GM12801 (cell line): ENCODE measurements around the gene BEND7.

Source experiments
- TF ChIP-seq, protein P1 (sequence below): IDR thresholded peaks from one replicate; pipeline ENCODE4 v1.5.1; 2011; ENCODE audit warnings: control low read depth; ENCODE audit not compliant: insufficient read length; ENCODE audit errors: extremely low read depth

The BEND7 gene

DNA sequence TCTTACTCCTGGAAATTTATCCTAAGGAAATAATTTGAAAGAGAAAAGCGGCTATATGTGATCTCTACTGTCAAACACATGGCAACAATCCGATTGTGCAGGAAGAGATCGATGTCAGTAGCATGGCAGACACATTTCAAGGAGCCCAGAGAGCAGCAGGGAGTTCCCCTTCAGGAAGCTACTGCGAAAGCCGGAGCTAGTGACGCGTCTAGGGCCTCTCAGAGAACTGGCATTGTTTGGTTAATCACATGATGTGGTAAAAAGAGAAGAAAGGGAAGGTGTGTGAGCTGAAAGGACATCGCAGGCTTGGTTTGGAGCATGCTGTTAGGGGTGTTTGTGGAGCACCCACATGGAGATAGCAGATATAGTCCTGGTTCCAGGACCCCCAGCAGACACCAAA lies 74.9 kb downstream of the BEND7 start:
- TF ChIP-seq, protein P1, sequence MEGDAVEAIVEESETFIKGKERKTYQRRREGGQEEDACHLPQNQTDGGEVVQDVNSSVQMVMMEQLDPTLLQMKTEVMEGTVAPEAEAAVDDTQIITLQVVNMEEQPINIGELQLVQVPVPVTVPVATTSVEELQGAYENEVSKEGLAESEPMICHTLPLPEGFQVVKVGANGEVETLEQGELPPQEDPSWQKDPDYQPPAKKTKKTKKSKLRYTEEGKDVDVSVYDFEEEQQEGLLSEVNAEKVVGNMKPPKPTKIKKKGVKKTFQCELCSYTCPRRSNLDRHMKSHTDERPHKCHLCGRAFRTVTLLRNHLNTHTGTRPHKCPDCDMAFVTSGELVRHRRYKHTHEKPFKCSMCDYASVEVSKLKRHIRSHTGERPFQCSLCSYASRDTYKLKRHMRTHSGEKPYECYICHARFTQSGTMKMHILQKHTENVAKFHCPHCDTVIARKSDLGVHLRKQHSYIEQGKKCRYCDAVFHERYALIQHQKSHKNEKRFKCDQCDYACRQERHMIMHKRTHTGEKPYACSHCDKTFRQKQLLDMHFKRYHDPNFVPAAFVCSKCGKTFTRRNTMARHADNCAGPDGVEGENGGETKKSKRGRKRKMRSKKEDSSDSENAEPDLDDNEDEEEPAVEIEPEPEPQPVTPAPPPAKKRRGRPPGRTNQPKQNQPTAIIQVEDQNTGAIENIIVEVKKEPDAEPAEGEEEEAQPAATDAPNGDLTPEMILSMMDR: no peak

- TF ChIP-seq, protein P1: no peak
These were observed 78.7 kb downstream of the BEND7 start for GRCh38 chr10:13450069-13450468.

GRCh38 chr10:13449296-13449695 lies 79.5 kb downstream of the BEND7 start:
- TF ChIP-seq, protein P1: no peak

GRCh38 chr10:13448216-13448615 lies 80.6 kb downstream of the BEND7 start:
- TF ChIP-seq, protein P1: no peak

GRCh38 chr10:13445656-13446400 lies 83.0 kb downstream of the BEND7 start:
- TF ChIP-seq, protein P1: no peak

DNA sequence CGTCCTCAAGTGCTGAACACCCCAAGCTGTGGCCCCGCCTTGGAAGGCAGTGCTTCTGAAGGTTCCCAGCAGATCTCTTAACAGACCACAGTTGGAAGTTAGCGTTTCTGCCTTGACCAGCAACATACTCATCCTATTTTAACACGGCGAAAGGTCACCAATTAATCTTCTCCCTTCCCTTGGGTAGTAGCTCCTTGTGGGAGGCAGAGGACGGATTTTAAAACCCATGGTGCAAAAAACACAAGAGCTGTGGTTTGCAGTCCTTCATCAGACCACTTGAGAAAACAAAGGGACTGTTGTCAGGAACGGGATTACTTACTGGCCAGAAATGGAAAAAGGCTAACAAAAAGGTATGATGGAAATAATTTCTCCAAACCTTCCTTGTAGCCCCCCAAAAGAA lies 87.3 kb downstream of the BEND7 start:
- TF ChIP-seq, protein P1: no peak

- TF ChIP-seq, protein P1: no peak
These were observed 88.4 kb downstream of the BEND7 start for GRCh38 chr10:13440185-13441061.
